IMR-90 (cell line): ENCODE results near the gene MGAT5. TPM values are rescaled to one million over a fixed set of nuclear protein-coding genes. Genes with fewer than 3 reads are reported as not detected.

Experiments used
- ATAC-seq: fragments of 200-7000 bp; cut with Tn5 transposase; 2 replicates; pipeline ENCODE4 v1.9.1; 2020; ENCODE audit warnings: low read depth, mild to moderate bottlenecking, moderate library complexity
- BruUV-seq: library from RNA; stranded (reverse); fragments of 400-500 nt; replicated peaks from 2 replicates; lab custom pipeline; 2021; lab: Mats Ljungman, UMichigan
- CTCF ChIA-PET: fragments of 300-600 bp; formaldehyde crosslinking; extraction: SDS; loops from one replicate; lab custom pipeline; 2021; ENCODE audit warnings: antibody characterized with exemption; lab: Yijun Ruan, JAX
- POLR2A ChIA-PET: fragments of 300-600 bp; sonication (Branson Sonifier 250); formaldehyde crosslinking; loops from one replicate; lab custom pipeline; 2022; ENCODE audit warnings: antibody characterized with exemption; ENCODE audit not compliant: unreplicated experiment; lab: Charles Lee
- DNase-seq: peaks from one replicate; pipeline ENCODE4 v3.0.0; 2013
- H2AFZ ChIP-seq: replicated peaks from 2 replicates; pipeline ENCODE3; 2013; ENCODE audit warnings: low read length, mild to moderate bottlenecking; ENCODE audit not compliant: poor library complexity
- H2AK5ac ChIP-seq: 2 replicates; pipeline ENCODE4 v1.6.1; 2013; ENCODE audit warnings: low read depth, low read length, inconsistent platforms
- H2AK9ac ChIP-seq: replicated peaks from 2 replicates; pipeline ENCODE3; 2013; ENCODE audit warnings: mild to moderate bottlenecking, low read depth, low read length, moderate library complexity; ENCODE audit not compliant: poor library complexity
- H2BK120ac ChIP-seq: 2 replicates; pipeline ENCODE4 v1.6.1; 2013; ENCODE audit warnings: low read depth, low read length, inconsistent platforms
- H2BK15ac ChIP-seq: 3 replicates; pipeline ENCODE4 v1.6.1; 2013; ENCODE audit warnings: low read depth, low read length, inconsistent platforms
- H2BK20ac ChIP-seq: 2 replicates; pipeline ENCODE4 v1.6.1; 2013; ENCODE audit warnings: low read depth, mild to moderate bottlenecking, inconsistent platforms, low read length, moderate library complexity
- H2BK5ac ChIP-seq: 2 replicates; pipeline ENCODE4 v1.6.1; 2013; ENCODE audit warnings: mild to moderate bottlenecking, low read depth, low read length, inconsistent platforms; ENCODE audit not compliant: poor library complexity, severe bottlenecking
- H3K14ac ChIP-seq: replicated peaks from 2 replicates; pipeline ENCODE4 v1.6.1; 2013; ENCODE audit warnings: low read depth, low read length, inconsistent platforms
- H3K18ac ChIP-seq: 2 replicates; pipeline ENCODE4 v1.6.1; 2013; ENCODE audit warnings: low read depth, low read length, control low read depth
- H3K23ac ChIP-seq: 2 replicates; pipeline ENCODE4 v1.6.1; 2013; ENCODE audit warnings: low read depth, low read length, inconsistent platforms
- H3K27ac ChIP-seq: 2 replicates; pipeline ENCODE4 v1.5.1; 2013; ENCODE audit warnings: mild to moderate bottlenecking, control low read depth, low read length; ENCODE audit not compliant: insufficient read depth
- H3K27me3 ChIP-seq: 2 replicates; pipeline ENCODE4 v1.6.1; 2013; ENCODE audit warnings: low read length; ENCODE audit not compliant: control insufficient read depth, insufficient read depth
- H3K36me3 ChIP-seq: 2 replicates; pipeline ENCODE4 v1.6.1; 2013; ENCODE audit warnings: low read length, mixed read lengths; ENCODE audit not compliant: control insufficient read depth, insufficient read depth
- H3K4ac ChIP-seq: 2 replicates; pipeline ENCODE4 v1.6.1; 2013; ENCODE audit warnings: low read depth, low read length, inconsistent platforms
- H3K4me1 ChIP-seq: 2 replicates; pipeline ENCODE4 v1.6.1; 2013; ENCODE audit warnings: low read length, mixed read lengths; ENCODE audit not compliant: control insufficient read depth, insufficient read depth
- H3K4me2 ChIP-seq: 2 replicates; pipeline ENCODE4 v1.6.1; 2013; ENCODE audit warnings: low read depth, mild to moderate bottlenecking, control low read depth, low read length, moderate library complexity
- H3K4me3 ChIP-seq: 2 replicates; pipeline ENCODE4 v1.5.1; 2013; ENCODE audit warnings: low read depth, mild to moderate bottlenecking, control low read depth, low read length, moderate library complexity; ENCODE audit not compliant: insufficient read depth
- H3K56ac ChIP-seq: 2 replicates; pipeline ENCODE4 v1.6.1; 2013; ENCODE audit warnings: low read length, inconsistent platforms; ENCODE audit not compliant: insufficient read depth; ENCODE audit errors: extremely low read depth
- H3K79me1 ChIP-seq, 2 experiments: 2 replicates each; pipeline ENCODE4 v1.6.1; 2013; ENCODE audit warnings: low read length in 2 of 2, inconsistent platforms in 1 of 2, low read depth in 1 of 2
- H3K9ac ChIP-seq: 2 replicates; pipeline ENCODE4 v1.6.1; 2013; ENCODE audit warnings: low read depth, low read length, control low read depth
- H3K9me1 ChIP-seq: 2 replicates; pipeline ENCODE4 v1.6.1; 2013; ENCODE audit warnings: low read length, inconsistent platforms; ENCODE audit not compliant: insufficient read depth
- H3K9me3 ChIP-seq: 2 replicates; pipeline ENCODE4 v1.6.1; 2013; ENCODE audit warnings: low read length; ENCODE audit not compliant: control insufficient read depth, insufficient read depth
- H4K20me1 ChIP-seq: 2 replicates; pipeline ENCODE4 v1.6.1; 2013; ENCODE audit warnings: low read length, inconsistent platforms; ENCODE audit not compliant: insufficient read depth
- H4K5ac ChIP-seq: 2 replicates; pipeline ENCODE4 v1.6.1; 2013; ENCODE audit warnings: mild to moderate bottlenecking, low read depth, low read length, control low read depth
- H4K8ac ChIP-seq, 2 experiments: 2 replicates each; pipeline ENCODE4 v1.6.1; 2013; ENCODE audit warnings: low read depth in 2 of 2, low read length in 2 of 2, control low read depth in 1 of 2, inconsistent platforms in 1 of 2
- H4K91ac ChIP-seq: 2 replicates; pipeline ENCODE4 v1.6.1; 2013; ENCODE audit warnings: low read depth, low read length, inconsistent platforms; ENCODE audit not compliant: insufficient read depth
- CEBPB ChIP-seq: IDR thresholded peaks from 2 replicates; pipeline ENCODE4 v1.6.1; 2012; ENCODE audit warnings: low read depth, low read length, improper control_type of control experiment
- CHD1 ChIP-seq: IDR thresholded peaks from 2 replicates; pipeline ENCODE4 v1.6.1; 2012; ENCODE audit warnings: low read depth, low read length, improper control_type of control experiment
- CTCF ChIP-seq: conservative IDR thresholded peaks from 2 replicates; pipeline ENCODE4 v1.5.1; 2012; ENCODE audit warnings: mild to moderate bottlenecking, low read depth, low read length, improper control_type of control experiment
- ELK1 ChIP-seq: fragments of 150-350 bp; IDR thresholded peaks from 2 replicates; pipeline ENCODE4 v1.6.1; 2016; ENCODE audit warnings: low read depth, mild to moderate bottlenecking, low read length, moderate library complexity, borderline replicate concordance
- FOS ChIP-seq: fragments of 150-350 bp; IDR thresholded peaks from 2 replicates; pipeline ENCODE4 v1.6.1; 2016; ENCODE audit warnings: low read depth, low read length
- MXI1 ChIP-seq: IDR thresholded peaks from 2 replicates; pipeline ENCODE4 v1.6.1; 2012; ENCODE audit warnings: low read depth, mild to moderate bottlenecking, low read length, moderate library complexity, borderline replicate concordance
- NFE2L2 ChIP-seq: fragments of 150-350 bp; IDR thresholded peaks from 2 replicates; pipeline ENCODE4 v1.6.1; 2016; ENCODE audit warnings: low read depth, mild to moderate bottlenecking, low read length
- RFX5 ChIP-seq: IDR thresholded peaks from 2 replicates; pipeline ENCODE4 v1.8.0; 2012; ENCODE audit warnings: low read depth, mild to moderate bottlenecking, low read length, moderate library complexity
- USF2 ChIP-seq: fragments of 150-350 bp; IDR thresholded peaks from 2 replicates; pipeline ENCODE4 v1.6.1; 2017; ENCODE audit warnings: mild to moderate bottlenecking, antibody characterized with exemption, low read length, low read depth
- WGBS, 2 experiments: methylation state at CpG; one replicate each; pipeline versions ENCODE4 v1.1.5 to v1.1.7; 2013; ENCODE audit warnings: missing lambda C conversion rate in 2 of 2; ENCODE audit not compliant: insufficient read length in 1 of 2; ENCODE audit errors: extremely low coverage in 2 of 2; 5-methylcytosine and 5-hydroxymethylcytosine counted together
- dilution Hi-C: fragments of 300-500 bp; cut with HindIII; formaldehyde crosslinking; loops from one replicate; pipeline ENCODE4 v1.14.3; 2018; ENCODE audit warnings: low sequenced_read_pairs; ENCODE audit not compliant: unreplicated experiment
- in situ Hi-C: fragments of 300-500 bp; cut with MboI; formaldehyde crosslinking; loops from 3 replicates; pipeline ENCODE4 v1.14.3; 2019; ENCODE audit warnings: low sequenced_read_pairs, inconsistent platforms, mixed read lengths
- intact Hi-C: fragments of 100-400 bp; cut with micrococcal nuclease; formaldehyde crosslinking; loops from 2 replicates; pipeline ENCODE4 v1.10.0; 2022
- polyA plus RNA-seq, 3 experiments: library from polyadenylated mRNA; depleted of rRNA; stranded (reverse); fragments of >200 nt; gene quantifications; 2 replicates each; pipeline ENCODE4 v1.2.3, GENCODE V29; 2012; ENCODE audit warnings: low replicate concordance in 1 of 3
- total RNA-seq: library from RNA; depleted of rRNA; stranded (reverse); fragments of >200 nt; gene quantifications from 2 replicates; pipeline ENCODE4 v1.2.3, GENCODE V29; 2012

MGAT5 gene
- total and polyA plus RNA-seq, 2 of the 4 experiments (the other 2 are of a cell fraction), result 22.9 to 59.9 TPM

- no peak for DNase-seq
- Histone ChIP-seq H2AK9ac (no peak overlapping the region), H3K4me3 (no peak overlapping the region), H3K9me1 (peaks cover 27% of the 10 kb centered on the region), H3K4me2 (no peak overlapping the region), H3K23ac (no peak overlapping the region), H3K14ac (no peak overlapping the region), H4K5ac (no peak overlapping the region), H2BK120ac (no peak overlapping the region), H2BK15ac (no peak overlapping the region), H4K8ac (no peak overlapping the region), H4K20me1 (peaks cover 26% of the 10 kb centered on the region; the same call in 1 of the 2 replicates), H3K9me3 (no peaks in the 10 kb centered on the region), H2AFZ (no peak overlapping the region), H3K9ac (no peak overlapping the region), H3K79me1 (peaks cover 41 to 68% of the 10 kb centered on the region in 2 experiments), H2AK5ac (no peak overlapping the region), H2BK5ac (no peak overlapping the region), H3K36me3 (peaks cover 16% of the 10 kb centered on the region), H3K18ac (no peak overlapping the region), H3K4ac (no peak overlapping the region), H4K91ac (no peak overlapping the region), H3K27me3 (no peaks in the 10 kb centered on the region), H3K4me1 (no peaks in the 10 kb centered on the region; the same call in 1 of the 2 replicates), H3K27ac (no peak overlapping the region), H3K56ac (no peak overlapping the region), H2BK20ac (no peak overlapping the region)
- TF ChIP-seq NFE2L2 (no peak), MXI1 (no peak), CTCF (no peak), CEBPB (no peak), ELK1 (no peak), RFX5 (no peak), FOS (no peak), USF2 (no peak), CHD1 (no peak)
- BruUV-seq, result no TSS peak
- intact Hi-C loops, result no loop called here
- no peak for ATAC-seq
- CTCF ChIA-PET, result no interaction called here
- 100% methylated on average over 1 of the region's 1 CpG; no CpG with 5 or more reads in 1 of the 2 experiments for WGBS, 2 experiments
- POLR2A ChIA-PET, result no interaction called here
- dilution Hi-C loops, result no loop called here
- in situ Hi-C loops, result no loop called here
These were observed 24.7 kb downstream of the MGAT5 start for GRCh38 chr2:134278553-134278952.
